Embryonic facial prominence (tissue), 1 donor: ENCODE results near the gene UPP2.

Experiments
- DNase-seq: peaks from one replicate; pipeline ENCODE4 v3.0.0-alpha.2; 2016; ENCODE audit errors: extremely low spot score

Gene UPP2

GRCh38 chr2:158140201-158140600, 38.5 kb downstream of the UPP2 start:
- no peak for DNase-seq

GRCh38 chr2:158142165-158142564, 40.5 kb downstream of the UPP2 start:
- no peak for DNase-seq

GRCh38 chr2:158142568-158143332, 41.1 kb downstream of the UPP2 start:
- DNase-seq = no peak

GRCh38 chr2:158143703-158144360, 42.2 kb downstream of the UPP2 start:
- DNase-seq = no peak

GRCh38 chr2:158144914-158145625, 43.4 kb downstream of the UPP2 start:
- DNase-seq = no peak

- DNase-seq = no peak
Observed at GRCh38 chr2:158153270-158154015, 51.8 kb downstream of the UPP2 start.

GRCh38 chr2:158154596-158154995, 52.9 kb downstream of the UPP2 start:
- no peak for DNase-seq

- no peak for DNase-seq
Observed at GRCh38 chr2:158172719-158173118, 71.0 kb downstream of the UPP2 start.

- DNase-seq = no peak
Observed at GRCh38 chr2:158174495-158174894, 72.8 kb downstream of the UPP2 start.

GRCh38 chr2:158174956-158175355, 73.3 kb downstream of the UPP2 start:
- DNase-seq = no peak

- DNase-seq = no peak
Observed at GRCh38 chr2:158178646-158179045, 77.0 kb downstream of the UPP2 start.

- no peak for DNase-seq
Observed at GRCh38 chr2:158179660-158180059, 78.0 kb downstream of the UPP2 start.

GRCh38 chr2:158181171-158181570, 79.5 kb downstream of the UPP2 start:
- DNase-seq = no peak

GRCh38 chr2:158182676-158183295, 81.1 kb downstream of the UPP2 start:
- no peak for DNase-seq

GRCh38 chr2:158184001-158184400, 82.3 kb downstream of the UPP2 start:
- DNase-seq = no peak

- DNase-seq = no peak
Observed at GRCh38 chr2:158184556-158185343, 83.1 kb downstream of the UPP2 start.
